Measurements from ENCODE around the gene BLTP3B.
"Not testable (repeated sequence)": the region's sequence is repeated elsewhere in the genome, so short reads cannot be mapped to it uniquely, and the experiment has no call there.

The BLTP3B gene

GRCh38 chr12:100142851-100143559, at the start of gene BLTP3B:
Gene BLTP3B (minus strand): TSS chr12:100142874. CDS start chr12:100142635, 239 bp downstream.
- in situ Hi-C loops (cut with HindIII; ENCODE audit: low sequenced_read_pairs): no loop called here
- peak within 1 kb of the TSS; percentile 68 for H3K4me3 ChIP-seq (ENCODE audit: low read depth, low read length)
- peak; percentile 76 for DNase-seq (ENCODE audit: low read depth, low spot score)
- no peak for TF ChIP-seq CTCF (IDR thresholded peaks at IDR 0.05; ENCODE audit: low read depth, low read length)

- in situ Hi-C loops (cut with HindIII; ENCODE audit: low sequenced_read_pairs): no loop called here
- no peak overlapping the region for H3K4me3 ChIP-seq (ENCODE audit: low read depth, low read length)
- TF ChIP-seq CTCF (IDR thresholded peaks at IDR 0.05; ENCODE audit: low read depth, low read length): no peak
- DNase-seq (ENCODE audit: low read depth, low spot score): no peak
Observed at GRCh38 chr12:100189636-100190394, 47.1 kb upstream of the BLTP3B start.

- H3K4me3 ChIP-seq (ENCODE audit: low read depth, low read length); DNase-seq (ENCODE audit: low read depth, low spot score); in situ Hi-C loops (cut with HindIII; ENCODE audit: low sequenced_read_pairs): not testable (repeated sequence)
Observed at GRCh38 chr12:100188888-100189635, 46.4 kb upstream of the BLTP3B start.

- no peak for TF ChIP-seq CTCF (IDR thresholded peaks at IDR 0.05; ENCODE audit: low read depth, low read length)
Observed at GRCh38 chr12:100187857-100188519, 45.3 kb upstream of the BLTP3B start.

GRCh38 chr12:100187068-100187467, 44.4 kb upstream of the BLTP3B start:
- DNase-seq (ENCODE audit: low read depth, low spot score): no peak
- no peak for TF ChIP-seq CTCF (IDR thresholded peaks at IDR 0.05; ENCODE audit: low read depth, low read length)
- in situ Hi-C loops (cut with HindIII; ENCODE audit: low sequenced_read_pairs): no loop called here
- no peak overlapping the region for H3K4me3 ChIP-seq (ENCODE audit: low read depth, low read length)

More at GRCh38 chr12:100187857-100188519, 45.3 kb upstream of the BLTP3B start:
- no peak for DNase-seq (ENCODE audit: low read depth, low spot score)
- H3K4me3 ChIP-seq (ENCODE audit: low read depth, low read length): no peak overlapping the region
- in situ Hi-C loops (cut with HindIII; ENCODE audit: low sequenced_read_pairs): no loop called here

- no peak for DNase-seq (ENCODE audit: low read depth, low spot score)
- in situ Hi-C loops (cut with HindIII; ENCODE audit: low sequenced_read_pairs): no loop called here
- H3K4me3 ChIP-seq (ENCODE audit: low read depth, low read length): no peak overlapping the region
- no peak for TF ChIP-seq CTCF (IDR thresholded peaks at IDR 0.05; ENCODE audit: low read depth, low read length)
Observed at GRCh38 chr12:100186071-100186470, 43.4 kb upstream of the BLTP3B start.

Measured in astrocyte of the spinal cord (primary cell).